MCF 10A (cell line): Measurements from ENCODE around the gene PTCHD4. TPM values are rescaled to one million over a fixed set of nuclear protein-coding genes. Genes with fewer than 3 reads are reported as not detected.

Source experiments
- Bru-seq: library from RNA; stranded (reverse); fragments of 400-500 nt; gene quantifications from one replicate; lab custom pipeline; 2021; lab: Mats Ljungman, UMichigan
- BruChase-seq, 2 experiments: library from RNA; stranded (reverse); fragments of 400-500 nt; gene quantifications; one replicate each; lab custom pipeline; 2021; lab: Mats Ljungman, UMichigan
- BruUV-seq: library from RNA; stranded (reverse); fragments of 400-500 nt; replicated peaks from 2 replicates; lab custom pipeline; 2021; lab: Mats Ljungman, UMichigan
- CTCF ChIA-PET: fragments of 300-600 bp; sonication (Branson Sonifier 250); formaldehyde crosslinking; extraction: SDS; loops from one replicate; lab custom pipeline; 2021; ENCODE audit warnings: antibody characterized with exemption, inconsistent platforms; lab: Yijun Ruan, JAX
- POLR2A ChIA-PET: fragments of 300-600, 350-650 bp; sonication (Branson Sonifier 250); formaldehyde crosslinking; extraction: SDS; loops from one replicate; lab custom pipeline; 2020; ENCODE audit warnings: antibody characterized with exemption, inconsistent platforms; lab: Yijun Ruan, JAX
- DNase-seq: peaks from one replicate; pipeline ENCODE4 v3.0.0-alpha.2; 2018; ENCODE audit not compliant: unreplicated experiment
- H3K27ac Mint-ChIP-seq: one replicate; pipeline ENCODE4 v1.8.0; 2022; ENCODE audit warnings: mild to moderate bottlenecking, low read depth, mixed read lengths; ENCODE audit not compliant: unreplicated experiment
- H3K27me3 Mint-ChIP-seq: one replicate; pipeline ENCODE4 v1.8.0; 2022; ENCODE audit warnings: mixed read lengths; ENCODE audit not compliant: insufficient read depth, unreplicated experiment
- H3K36me3 Mint-ChIP-seq: one replicate; pipeline ENCODE4 v1.8.0; 2022; ENCODE audit warnings: mild to moderate bottlenecking, moderate library complexity, mixed read lengths; ENCODE audit not compliant: insufficient read depth, unreplicated experiment
- H3K4me1 Mint-ChIP-seq: one replicate; pipeline ENCODE4 v1.8.0; 2022; ENCODE audit warnings: mixed read lengths; ENCODE audit not compliant: insufficient read depth, unreplicated experiment
- H3K4me3 Mint-ChIP-seq: one replicate; pipeline ENCODE4 v1.8.0; 2022; ENCODE audit warnings: mild to moderate bottlenecking, moderate library complexity, mixed read lengths; ENCODE audit not compliant: unreplicated experiment
- H3K9me3 Mint-ChIP-seq: one replicate; pipeline ENCODE4 v1.8.0; 2022; ENCODE audit warnings: mixed read lengths; ENCODE audit not compliant: unreplicated experiment
- intact Hi-C: fragments of 100-400 bp; cut with micrococcal nuclease; formaldehyde crosslinking; loops from 2 replicates; pipeline ENCODE4 v1.14.1; 2022
- long read RNA-seq: library from polyadenylated mRNA; stranded (forward); transcript quantifications from one replicate; pipeline ENCODE4 v2.0.0, GENCODE V29; 2022
- total RNA-seq: library from RNA; stranded (reverse); gene quantifications from 2 replicates; pipeline ENCODE4 v1.2.3, GENCODE V29; 2022
- TF ChIP-seq, protein P1 (sequence below): fragments of 200-600 bp; IDR thresholded peaks from one replicate; pipeline ENCODE4 v1.8.0; 2022; ENCODE audit warnings: antibody characterized with exemption, mild to moderate bottlenecking; ENCODE audit not compliant: unreplicated experiment

PTCHD4 gene
- total RNA-seq, result 7.4 and 8.4 TPM in 2 replicates
- percentile 75 among the genes with signal in this experiment for Bru-seq, nascent RNA
- BruChase-seq, experiment 1, labeled RNA remaining after a 6-hour chase, result percentile 72 among the genes with signal in this experiment
- BruChase-seq, experiment 2, labeled RNA remaining after a 2-hour chase, result percentile 80 among the genes with signal in this experiment
- long read RNA-seq, partial matches to known transcripts, result 2 of 18 reads
- long read RNA-seq, other reads (novel, unspliced or antisense), result 16 of 18 reads

DNA sequence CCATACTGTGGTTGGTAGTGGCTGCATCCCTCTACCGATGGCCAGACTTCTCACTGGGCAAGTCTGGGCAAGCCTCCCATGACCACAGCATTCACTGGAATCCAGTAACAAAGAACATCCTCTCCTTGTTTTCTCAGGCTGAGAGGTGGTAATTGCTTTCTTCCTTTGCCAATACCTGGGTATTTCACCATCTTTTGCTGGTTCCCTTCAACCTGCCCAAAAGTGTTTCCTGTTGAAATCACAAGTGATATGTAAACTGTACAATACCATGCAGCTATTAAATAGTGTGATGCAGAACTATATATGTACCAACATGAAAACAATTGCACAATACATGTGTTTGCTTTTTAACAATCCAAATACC lies at the start of gene PTCHD4:
TSS of gene PTCHD4 (minus strand) at position 55 of the 364 bp plus-strand sequence. CDS start 42,240 bp downstream, outside the sequence.
- CTCF ChIA-PET, result no interaction called here
- no peaks in the 10 kb centered on the region for H3K9me3 Mint-ChIP-seq
- no TSS peak for BruUV-seq
- peaks cover 15% of the 10 kb centered on the region for H3K4me1 Mint-ChIP-seq
- peak within 1 kb of the TSS; percentile 97 for H3K4me3 Mint-ChIP-seq
- peaks cover 14% of the 10 kb centered on the region for H3K36me3 Mint-ChIP-seq
- H3K27me3 Mint-ChIP-seq, result no peaks in the 10 kb centered on the region
- TF ChIP-seq, protein P1, sequence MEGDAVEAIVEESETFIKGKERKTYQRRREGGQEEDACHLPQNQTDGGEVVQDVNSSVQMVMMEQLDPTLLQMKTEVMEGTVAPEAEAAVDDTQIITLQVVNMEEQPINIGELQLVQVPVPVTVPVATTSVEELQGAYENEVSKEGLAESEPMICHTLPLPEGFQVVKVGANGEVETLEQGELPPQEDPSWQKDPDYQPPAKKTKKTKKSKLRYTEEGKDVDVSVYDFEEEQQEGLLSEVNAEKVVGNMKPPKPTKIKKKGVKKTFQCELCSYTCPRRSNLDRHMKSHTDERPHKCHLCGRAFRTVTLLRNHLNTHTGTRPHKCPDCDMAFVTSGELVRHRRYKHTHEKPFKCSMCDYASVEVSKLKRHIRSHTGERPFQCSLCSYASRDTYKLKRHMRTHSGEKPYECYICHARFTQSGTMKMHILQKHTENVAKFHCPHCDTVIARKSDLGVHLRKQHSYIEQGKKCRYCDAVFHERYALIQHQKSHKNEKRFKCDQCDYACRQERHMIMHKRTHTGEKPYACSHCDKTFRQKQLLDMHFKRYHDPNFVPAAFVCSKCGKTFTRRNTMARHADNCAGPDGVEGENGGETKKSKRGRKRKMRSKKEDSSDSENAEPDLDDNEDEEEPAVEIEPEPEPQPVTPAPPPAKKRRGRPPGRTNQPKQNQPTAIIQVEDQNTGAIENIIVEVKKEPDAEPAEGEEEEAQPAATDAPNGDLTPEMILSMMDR, result no peak
- intact Hi-C loops, result loop anchor here (2.0 to 10.0 kb wide), 2 partner anchors 24 to 714 kb away; no protein-coding TSS in a partner anchor
- POLR2A ChIA-PET, result interaction anchor here (0.5 to 2.2 kb wide), 10 partner anchors 9 to 717 kb away, joined by 3 to 9 read pairs (median 4); no protein-coding TSS in a partner anchor
- peak within 1 kb of the TSS; percentile 98 for H3K27ac Mint-ChIP-seq
- DNase-seq, result peak; percentile 98

DNA sequence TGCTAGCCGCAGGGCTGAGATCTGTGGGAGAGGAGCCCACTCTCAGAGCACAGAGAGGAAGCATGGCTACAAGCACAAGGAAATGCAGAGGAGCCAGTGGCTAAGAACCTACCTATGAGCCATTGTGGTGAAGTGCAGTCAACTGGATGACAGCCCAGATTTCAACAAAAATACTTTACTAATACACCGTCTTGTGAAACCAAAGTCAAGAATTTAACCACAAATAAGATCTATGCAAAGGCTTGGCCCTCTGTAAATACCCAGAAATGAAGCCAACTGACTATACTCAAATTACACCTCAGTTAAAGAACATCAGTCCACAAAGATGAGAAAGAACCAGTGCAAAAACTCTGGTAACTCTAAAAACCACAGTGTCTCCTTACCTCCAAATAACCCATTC lies 40.1 kb upstream of the PTCHD4 start:
- ChIA-PET POLR2A (interaction anchor here (0.6 kb wide), 1 partner anchor 563 kb away, joined by 3 read pairs; no protein-coding TSS in a partner anchor), CTCF (interaction anchor here (0.6 kb wide), 1 partner anchor 603 kb away, joined by 4 read pairs; no protein-coding TSS in a partner anchor)
- intact Hi-C loops, result no loop called here
- Mint-ChIP-seq H3K9me3 (peaks cover 16% of the 10 kb centered on the region), H3K36me3 (peaks cover 11% of the 10 kb centered on the region), H3K4me3 (peak overlapping the region; percentile 3), H3K4me1 (peaks cover 9% of the 10 kb centered on the region), H3K27ac (peak overlapping the region; percentile 75), H3K27me3 (no peaks in the 10 kb centered on the region)
- DNase-seq, result peak; percentile 75
- BruUV-seq, result no TSS peak
- TF ChIP-seq, protein P1, result no peak

DNA sequence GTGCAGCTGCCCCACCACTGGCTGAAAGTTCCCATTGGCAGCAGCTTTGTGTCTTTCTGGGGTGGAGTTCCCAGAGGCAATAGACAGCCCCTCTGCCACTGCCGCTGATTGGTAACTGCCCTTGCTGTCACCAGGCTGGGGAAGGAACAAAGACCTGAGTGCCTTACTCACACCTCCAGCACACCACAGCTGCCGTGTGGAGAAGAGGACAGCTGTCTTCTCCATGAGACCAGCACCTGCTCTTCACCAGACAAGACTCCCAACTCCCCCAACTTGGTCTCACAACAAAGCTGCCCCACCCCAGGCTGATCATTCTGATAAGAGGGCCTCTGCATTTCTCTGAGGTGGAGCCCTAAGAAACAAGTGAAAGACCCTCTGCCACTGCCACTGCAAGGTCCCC lies 39.7 kb upstream of the PTCHD4 start:
- BruUV-seq, result no TSS peak
- peaks cover 16% of the 10 kb centered on the region for H3K9me3 Mint-ChIP-seq
- peaks cover 9% of the 10 kb centered on the region for H3K4me1 Mint-ChIP-seq
- intact Hi-C loops, result no loop called here
- DNase-seq, result no peak
- no peaks in the 10 kb centered on the region for H3K27me3 Mint-ChIP-seq
- CTCF ChIA-PET, result interaction anchor here (0.6 to 1.0 kb wide), 2 partner anchors 15 to 604 kb away, joined by 4 to 5 read pairs; no protein-coding TSS in a partner anchor
- H3K27ac Mint-ChIP-seq, result peak overlapping the region; percentile 75
- peak overlapping the region; percentile 3 for H3K4me3 Mint-ChIP-seq
- TF ChIP-seq, protein P1, result no peak
- peaks cover 11% of the 10 kb centered on the region for H3K36me3 Mint-ChIP-seq
- POLR2A ChIA-PET, result no interaction called here

DNA sequence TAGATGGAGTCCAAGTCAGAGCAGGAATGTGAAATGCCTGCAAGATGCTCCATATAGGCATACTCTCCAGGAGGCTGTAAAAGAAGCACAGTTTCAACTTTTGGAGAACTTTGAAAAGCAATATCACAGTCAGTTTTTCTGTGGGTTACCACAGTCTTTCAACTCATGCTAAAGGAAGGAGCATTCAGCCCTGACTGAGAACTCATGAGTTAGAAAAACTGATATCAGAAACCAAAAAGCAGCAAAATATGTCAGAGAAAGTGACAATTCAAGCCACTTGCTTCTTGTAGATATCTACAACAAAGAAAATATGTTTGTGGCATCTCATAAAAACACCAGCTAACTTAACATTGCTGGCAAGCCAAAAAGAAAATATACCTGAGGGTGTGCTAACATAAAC lies 36.1 kb upstream of the PTCHD4 start:
- H3K27ac Mint-ChIP-seq, result no peak overlapping the region
- no peak for DNase-seq
- POLR2A ChIA-PET, result no interaction called here
- peaks cover 13% of the 10 kb centered on the region for H3K4me1 Mint-ChIP-seq
- no peak overlapping the region for H3K4me3 Mint-ChIP-seq
- no TSS peak for BruUV-seq
- TF ChIP-seq, protein P1, result no peak
- H3K27me3 Mint-ChIP-seq, result no peaks in the 10 kb centered on the region
- H3K36me3 Mint-ChIP-seq, result peaks cover 11% of the 10 kb centered on the region
- intact Hi-C loops, result no loop called here
- peaks cover 16% of the 10 kb centered on the region for H3K9me3 Mint-ChIP-seq
- CTCF ChIA-PET, result interaction anchor here (0.6 to 1.0 kb wide), 3 partner anchors 62 to 292 kb away, joined by 3 to 13 read pairs (median 4); no protein-coding TSS in a partner anchor
